ENCODE data around the gene KPNA3.

KPNA3 gene

GRCh38 chr13:49831455-49831854, 39.0 kb upstream of the KPNA3 start:
- no peak for TF ChIP-seq CTCF (IDR thresholded peaks at IDR 0.05)
- no peak for TF ChIP-seq ZFX (IDR thresholded peaks at IDR 0.05; ENCODE audit: borderline replicate concordance)

GRCh38 chr13:49830721-49831120, 38.2 kb upstream of the KPNA3 start:
- H3K27ac ChIP-seq, result no peak overlapping the region
- no peak for TF ChIP-seq CTCF (IDR thresholded peaks at IDR 0.05)
- TF ChIP-seq ZFX (IDR thresholded peaks at IDR 0.05; ENCODE audit: borderline replicate concordance), result no peak

More at GRCh38 chr13:49831455-49831854, 39.0 kb upstream of the KPNA3 start:
- no peak overlapping the region for H3K27ac ChIP-seq

GRCh38 chr13:49829715-49830114, 37.2 kb upstream of the KPNA3 start:
- no peak for TF ChIP-seq CTCF (IDR thresholded peaks at IDR 0.05)
- TF ChIP-seq ZFX (IDR thresholded peaks at IDR 0.05; ENCODE audit: borderline replicate concordance), result no peak
- H3K27ac ChIP-seq, result no peak overlapping the region

GRCh38 chr13:49828453-49828852, 36.0 kb upstream of the KPNA3 start:
- H3K27ac ChIP-seq, result no peak overlapping the region
- TF ChIP-seq CTCF (IDR thresholded peaks at IDR 0.05) (no peak), ZFX (IDR thresholded peaks at IDR 0.05; ENCODE audit: borderline replicate concordance) (no peak)

- no peak overlapping the region for H3K27ac ChIP-seq
- TF ChIP-seq CTCF (IDR thresholded peaks at IDR 0.05) (no peak), ZFX (IDR thresholded peaks at IDR 0.05; ENCODE audit: borderline replicate concordance) (no peak)
Observed at GRCh38 chr13:49827891-49828290, 35.4 kb upstream of the KPNA3 start.

GRCh38 chr13:49827336-49827735, 34.9 kb upstream of the KPNA3 start:
- no peak overlapping the region for H3K27ac ChIP-seq
- TF ChIP-seq CTCF (IDR thresholded peaks at IDR 0.05) (no peak), ZFX (IDR thresholded peaks at IDR 0.05; ENCODE audit: borderline replicate concordance) (no peak)

GRCh38 chr13:49821216-49822009, 28.9 kb upstream of the KPNA3 start:
- H3K27ac ChIP-seq, result no peak overlapping the region
- TF ChIP-seq ZFX (IDR thresholded peaks at IDR 0.05; ENCODE audit: borderline replicate concordance) (no peak), CTCF (IDR thresholded peaks at IDR 0.05) (peak; percentile 69)

Data from 22Rv1 (cell line).